IMR-90 (cell line): Measurements from ENCODE around the gene PDRG1.

Experiments used
- BHLHE40 ChIP-seq: fragments of 150-350 bp; IDR thresholded peaks from 2 replicates; pipeline ENCODE4 v1.6.1; 2016; ENCODE audit warnings: mild to moderate bottlenecking, low read depth, low read length
- CHD1 ChIP-seq: IDR thresholded peaks from 2 replicates; pipeline ENCODE4 v1.6.1; 2012; ENCODE audit warnings: low read depth, low read length, improper control_type of control experiment
- FOS ChIP-seq: fragments of 150-350 bp; IDR thresholded peaks from 2 replicates; pipeline ENCODE4 v1.6.1; 2016; ENCODE audit warnings: low read depth, low read length
- MXI1 ChIP-seq: IDR thresholded peaks from 2 replicates; pipeline ENCODE4 v1.6.1; 2012; ENCODE audit warnings: low read depth, mild to moderate bottlenecking, low read length, moderate library complexity, borderline replicate concordance
- POLR2A ChIP-seq: IDR thresholded peaks from 2 replicates; pipeline ENCODE4 v1.6.1; 2012; ENCODE audit warnings: mild to moderate bottlenecking, low read depth, low read length
- RAD21 ChIP-seq: IDR thresholded peaks from 2 replicates; pipeline ENCODE4 v1.6.1; 2012; ENCODE audit warnings: low read length, improper control_type of control experiment
- TF ChIP-seq, protein P1 (sequence below): conservative IDR thresholded peaks from 2 replicates; pipeline ENCODE4 v1.5.1; 2012; ENCODE audit warnings: mild to moderate bottlenecking, low read depth, low read length, improper control_type of control experiment
- TF ChIP-seq, protein P2 (sequence below): fragments of 150-350 bp; IDR thresholded peaks from 2 replicates; pipeline ENCODE4 v1.6.1; 2016; ENCODE audit warnings: low read depth, mild to moderate bottlenecking, low read length, moderate library complexity, borderline replicate concordance
- TF ChIP-seq, protein P3 (sequence below): fragments of 150-350 bp; IDR thresholded peaks from 2 replicates; pipeline ENCODE4 v1.6.1; 2017; ENCODE audit warnings: mild to moderate bottlenecking, antibody characterized with exemption, low read length, low read depth

DNA sequence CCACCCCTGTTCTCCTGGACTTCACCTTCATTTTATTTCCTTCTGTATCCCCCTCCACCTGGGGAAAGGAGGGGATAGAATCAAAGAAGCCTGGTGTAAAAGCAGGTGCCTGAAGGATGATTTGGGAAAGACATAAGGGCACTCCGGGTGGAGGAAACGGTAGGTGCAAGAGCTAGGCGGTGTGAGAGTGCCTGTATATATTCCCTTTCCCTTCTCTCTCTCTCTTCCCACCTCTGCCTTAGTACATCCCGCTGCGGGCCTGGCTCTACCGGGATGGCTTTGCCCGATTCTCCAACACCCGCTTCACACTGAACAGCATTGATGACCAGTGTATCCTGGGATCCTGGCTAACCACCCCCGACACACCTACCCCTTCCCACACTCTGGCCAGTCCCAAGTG, 26.2 kb downstream of the PDRG1 start:
- TF ChIP-seq MXI1 (no peak), POLR2A (no peak), FOS (no peak), RAD21 (no peak), BHLHE40 (no peak), CHD1 (no peak)
- TF ChIP-seq, protein P1, sequence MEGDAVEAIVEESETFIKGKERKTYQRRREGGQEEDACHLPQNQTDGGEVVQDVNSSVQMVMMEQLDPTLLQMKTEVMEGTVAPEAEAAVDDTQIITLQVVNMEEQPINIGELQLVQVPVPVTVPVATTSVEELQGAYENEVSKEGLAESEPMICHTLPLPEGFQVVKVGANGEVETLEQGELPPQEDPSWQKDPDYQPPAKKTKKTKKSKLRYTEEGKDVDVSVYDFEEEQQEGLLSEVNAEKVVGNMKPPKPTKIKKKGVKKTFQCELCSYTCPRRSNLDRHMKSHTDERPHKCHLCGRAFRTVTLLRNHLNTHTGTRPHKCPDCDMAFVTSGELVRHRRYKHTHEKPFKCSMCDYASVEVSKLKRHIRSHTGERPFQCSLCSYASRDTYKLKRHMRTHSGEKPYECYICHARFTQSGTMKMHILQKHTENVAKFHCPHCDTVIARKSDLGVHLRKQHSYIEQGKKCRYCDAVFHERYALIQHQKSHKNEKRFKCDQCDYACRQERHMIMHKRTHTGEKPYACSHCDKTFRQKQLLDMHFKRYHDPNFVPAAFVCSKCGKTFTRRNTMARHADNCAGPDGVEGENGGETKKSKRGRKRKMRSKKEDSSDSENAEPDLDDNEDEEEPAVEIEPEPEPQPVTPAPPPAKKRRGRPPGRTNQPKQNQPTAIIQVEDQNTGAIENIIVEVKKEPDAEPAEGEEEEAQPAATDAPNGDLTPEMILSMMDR, result no peak
- TF ChIP-seq, protein P2, sequence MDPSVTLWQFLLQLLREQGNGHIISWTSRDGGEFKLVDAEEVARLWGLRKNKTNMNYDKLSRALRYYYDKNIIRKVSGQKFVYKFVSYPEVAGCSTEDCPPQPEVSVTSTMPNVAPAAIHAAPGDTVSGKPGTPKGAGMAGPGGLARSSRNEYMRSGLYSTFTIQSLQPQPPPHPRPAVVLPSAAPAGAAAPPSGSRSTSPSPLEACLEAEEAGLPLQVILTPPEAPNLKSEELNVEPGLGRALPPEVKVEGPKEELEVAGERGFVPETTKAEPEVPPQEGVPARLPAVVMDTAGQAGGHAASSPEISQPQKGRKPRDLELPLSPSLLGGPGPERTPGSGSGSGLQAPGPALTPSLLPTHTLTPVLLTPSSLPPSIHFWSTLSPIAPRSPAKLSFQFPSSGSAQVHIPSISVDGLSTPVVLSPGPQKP, result no peak
- TF ChIP-seq, protein P3, sequence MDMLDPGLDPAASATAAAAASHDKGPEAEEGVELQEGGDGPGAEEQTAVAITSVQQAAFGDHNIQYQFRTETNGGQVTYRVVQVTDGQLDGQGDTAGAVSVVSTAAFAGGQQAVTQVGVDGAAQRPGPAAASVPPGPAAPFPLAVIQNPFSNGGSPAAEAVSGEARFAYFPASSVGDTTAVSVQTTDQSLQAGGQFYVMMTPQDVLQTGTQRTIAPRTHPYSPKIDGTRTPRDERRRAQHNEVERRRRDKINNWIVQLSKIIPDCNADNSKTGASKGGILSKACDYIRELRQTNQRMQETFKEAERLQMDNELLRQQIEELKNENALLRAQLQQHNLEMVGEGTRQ, result no peak
